Mesenteric fat pad (tissue), 1 donor: ENCODE measurements around the gene CADM1. TPM values are rescaled to one million over a fixed set of nuclear protein-coding genes. Genes with fewer than 3 reads are reported as not detected.

ENCODE experiments used
- DNase-seq: peaks from one replicate; pipeline ENCODE4 v3.0.0-alpha.2; 2020; ENCODE audit warnings: low spot score
- total RNA-seq: library from RNA; stranded (reverse); fragmentation: NEBNext Ultra II Directional; extraction: Animal tissue kit (Norgen Biotek cat#: 25700); gene quantifications from one replicate; pipeline ENCODE4 v1.2.1, GENCODE V29; 2021
- donor health status: DM: yes; HTN: yes; CAD: no.

The CADM1 gene
- total RNA-seq, 1 donor from 2014 or later, result 14.8 TPM

DNA sequence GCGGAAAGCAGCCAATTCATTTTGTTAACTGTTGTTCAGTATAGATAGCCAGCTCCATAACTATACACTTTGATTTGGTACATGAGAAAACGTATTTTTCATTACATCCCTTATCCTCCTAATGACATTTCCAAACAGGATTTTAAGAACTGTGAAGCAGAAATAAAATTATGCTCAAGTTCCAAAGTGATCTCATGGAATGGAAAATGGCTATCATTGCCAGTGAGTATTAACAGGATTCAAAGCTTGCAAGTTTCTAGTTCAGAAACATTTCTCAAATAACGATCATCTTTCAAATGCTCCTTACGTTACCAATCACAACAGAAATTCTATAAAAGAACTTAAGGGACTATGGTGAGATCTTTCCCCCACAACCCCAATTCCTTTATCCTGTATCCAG is 53.7 kb downstream of the CADM1 start:
- DNase-seq, result no peak

DNA sequence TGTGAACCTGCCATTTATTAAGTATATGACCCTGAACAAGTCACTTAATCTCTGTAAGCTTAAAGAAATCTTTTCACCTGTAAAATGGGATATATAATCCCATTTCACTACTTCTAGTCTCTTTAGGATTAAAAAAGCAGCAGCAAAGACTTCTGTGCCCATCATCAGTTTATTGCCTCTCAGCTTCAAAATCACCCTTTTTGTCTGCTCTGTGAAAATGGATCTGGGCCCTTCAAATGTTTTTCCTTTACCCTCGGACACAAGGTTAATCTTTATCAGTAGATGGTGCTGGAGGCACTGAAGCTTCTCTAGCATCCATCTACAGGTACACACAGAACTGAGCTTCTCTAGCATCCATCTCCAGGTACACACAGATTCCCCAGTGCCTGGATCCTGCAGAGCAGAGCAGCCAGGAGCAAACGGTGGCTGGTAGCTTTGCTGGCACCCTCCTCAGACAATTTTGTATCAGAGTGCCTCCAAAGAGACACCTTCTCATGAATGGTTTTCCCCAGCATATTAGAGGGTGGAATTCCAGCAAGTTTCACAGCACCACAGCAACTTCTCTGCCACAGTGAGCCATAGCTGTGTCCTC is 56.8 kb downstream of the CADM1 start:
- DNase-seq, result no peak

- DNase-seq, result no peak
These were observed 58.0 kb downstream of the CADM1 start for GRCh38 chr11:115446214-115446613.

DNA sequence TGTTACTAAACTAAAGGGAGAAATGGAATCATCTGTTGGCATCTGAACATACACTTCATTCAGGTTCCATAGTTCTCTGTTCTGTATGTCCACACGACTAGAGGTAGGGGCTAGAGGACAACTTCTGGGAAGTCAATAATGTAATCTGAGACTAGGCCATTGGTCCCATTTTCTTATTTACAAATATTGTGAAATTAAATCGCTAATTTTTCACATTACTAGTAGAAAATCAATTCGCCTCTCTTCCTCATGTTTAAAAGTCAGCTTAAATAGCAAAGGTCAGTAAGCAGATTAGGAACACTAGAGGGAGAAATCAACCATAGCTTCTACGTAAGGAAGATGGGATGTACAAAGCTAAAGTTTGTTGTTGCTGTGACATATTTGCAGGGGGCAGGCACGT is 59.7 kb downstream of the CADM1 start:
- no peak for DNase-seq

DNA sequence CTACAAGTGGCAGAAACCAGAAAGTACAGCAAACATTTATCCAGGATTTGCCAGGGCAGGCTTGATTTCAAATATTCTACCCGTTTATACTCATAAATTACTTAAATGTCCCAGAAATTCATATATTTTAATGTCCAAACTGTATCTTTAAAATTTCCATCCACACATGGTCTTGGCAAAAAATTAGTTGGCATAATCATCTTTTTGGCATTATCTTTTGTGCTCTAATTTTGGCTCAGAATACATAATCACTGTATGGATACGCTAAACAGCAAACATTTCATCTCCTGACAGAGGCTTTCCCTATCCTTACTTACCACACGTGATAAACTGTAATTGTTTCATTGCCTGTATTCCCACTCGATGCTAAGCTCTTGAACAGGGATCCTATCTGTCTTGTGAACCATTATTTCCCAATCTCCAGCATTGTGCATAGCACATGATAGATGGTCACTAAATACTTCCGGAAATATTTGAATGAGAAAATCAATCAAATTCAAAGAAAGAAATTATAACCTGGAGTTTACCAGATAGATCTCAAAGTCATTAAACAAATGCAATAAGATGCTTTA is 64.2 kb downstream of the CADM1 start:
- DNase-seq, result no peak

DNA sequence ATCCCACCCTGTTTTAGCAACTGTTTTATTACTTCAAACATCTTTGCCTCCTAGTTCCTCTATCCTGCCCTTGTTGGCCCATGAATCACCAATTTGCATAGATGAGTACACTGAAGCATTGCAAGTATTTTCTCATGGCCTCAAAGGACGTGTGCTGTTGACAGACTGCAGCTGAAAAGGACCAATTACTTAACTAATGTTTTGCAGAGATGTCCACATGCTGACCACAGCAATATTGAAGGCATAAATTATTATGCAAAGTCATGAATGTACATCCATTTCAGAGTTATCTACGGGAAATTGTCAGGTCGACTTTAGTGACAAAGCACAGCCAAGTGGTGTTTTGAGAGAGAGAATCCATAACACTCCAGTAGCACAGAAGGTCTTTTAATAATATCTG is 64.8 kb downstream of the CADM1 start:
- DNase-seq, result no peak

GRCh38 chr11:115437902-115438575 is 66.2 kb downstream of the CADM1 start:
- no peak for DNase-seq

GRCh38 chr11:115430345-115430744 is 73.9 kb downstream of the CADM1 start:
- DNase-seq, result no peak

DNA sequence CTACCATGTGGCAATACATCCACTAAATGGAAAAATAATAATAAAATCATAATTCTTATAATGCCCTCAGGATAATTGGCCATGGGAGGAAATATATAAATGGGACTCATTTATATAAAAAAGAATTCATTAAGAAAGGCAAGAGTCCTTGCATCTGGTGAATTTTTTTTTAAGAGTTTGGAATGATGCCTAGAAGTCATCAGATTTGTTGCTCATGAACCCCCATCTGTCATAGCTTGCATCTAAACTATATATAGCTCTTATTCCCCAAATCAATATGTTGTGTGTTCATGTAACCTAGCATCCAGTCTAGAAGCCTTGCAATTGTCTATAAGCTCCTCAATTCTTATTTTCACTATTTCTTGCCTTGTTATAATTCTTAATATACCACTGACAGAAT is 75.9 kb downstream of the CADM1 start:
- no peak for DNase-seq

- DNase-seq, result no peak
These were observed 78.4 kb downstream of the CADM1 start for GRCh38 chr11:115425816-115426215.

GRCh38 chr11:115425250-115425649 is 79.0 kb downstream of the CADM1 start:
- no peak for DNase-seq

GRCh38 chr11:115423728-115424459 is 80.3 kb downstream of the CADM1 start:
- DNase-seq, result no peak

DNA sequence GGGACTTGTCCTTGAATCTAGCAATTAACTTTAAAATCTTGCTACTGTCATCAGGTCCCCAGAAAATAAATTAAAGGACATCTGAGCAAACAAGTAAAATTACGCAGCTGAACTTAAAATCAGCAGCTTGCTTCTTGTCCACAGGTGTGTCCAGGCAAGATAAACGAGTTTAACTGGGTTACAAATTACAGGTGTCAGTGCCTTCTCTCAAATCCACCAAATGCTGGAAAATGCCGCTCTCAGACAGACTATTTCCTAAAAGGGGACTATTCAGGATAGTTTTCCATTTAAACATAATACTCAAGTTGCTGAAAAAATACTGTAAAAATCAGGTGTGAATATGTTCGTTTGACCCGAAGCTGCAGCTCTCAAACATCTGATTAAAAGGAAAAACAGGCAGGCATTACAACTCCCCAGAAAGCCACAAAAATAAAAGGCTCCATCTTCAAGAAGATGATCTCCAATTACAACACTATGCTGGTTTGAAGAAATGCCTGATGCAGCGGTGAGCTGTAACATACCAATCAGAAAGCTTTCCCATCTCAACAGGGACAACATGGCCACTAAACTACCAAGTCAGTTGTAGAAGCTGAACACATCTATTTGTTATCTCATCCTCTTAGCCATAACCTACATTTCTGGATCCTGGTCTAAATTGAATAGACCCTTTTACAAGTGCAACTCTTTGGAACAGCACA is 82.1 kb downstream of the CADM1 start:
- no peak for DNase-seq

GRCh38 chr11:115421352-115421991 is 82.7 kb downstream of the CADM1 start:
- DNase-seq, result no peak

DNA sequence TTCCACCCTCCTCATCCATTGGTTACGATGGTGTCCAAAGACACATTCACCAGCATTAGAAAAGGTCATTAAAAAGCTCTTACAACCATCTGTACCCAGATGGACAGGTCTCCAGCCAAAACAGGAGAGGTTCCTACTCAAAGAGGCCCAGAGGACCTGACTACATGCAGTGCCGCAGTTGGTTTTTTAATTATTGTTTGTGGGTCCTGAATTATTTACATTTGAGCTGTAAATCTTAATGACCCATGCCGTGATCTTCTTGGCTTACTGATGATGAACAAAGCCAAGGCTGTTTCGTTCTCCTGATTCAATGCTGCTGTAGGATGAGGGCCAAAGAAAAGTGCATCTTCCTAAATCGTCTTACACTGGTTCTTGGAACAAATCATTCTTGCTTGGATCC is 83.7 kb downstream of the CADM1 start:
- DNase-seq, result no peak

- no peak for DNase-seq
These were observed 85.6 kb downstream of the CADM1 start for GRCh38 chr11:115418626-115419025.

GRCh38 chr11:115418081-115418480 is 86.1 kb downstream of the CADM1 start:
- DNase-seq, result no peak

GRCh38 chr11:115411120-115411519 is 93.1 kb downstream of the CADM1 start:
- DNase-seq, result no peak

- no peak for DNase-seq
These were observed 94.5 kb downstream of the CADM1 start for GRCh38 chr11:115409691-115410220.

DNA sequence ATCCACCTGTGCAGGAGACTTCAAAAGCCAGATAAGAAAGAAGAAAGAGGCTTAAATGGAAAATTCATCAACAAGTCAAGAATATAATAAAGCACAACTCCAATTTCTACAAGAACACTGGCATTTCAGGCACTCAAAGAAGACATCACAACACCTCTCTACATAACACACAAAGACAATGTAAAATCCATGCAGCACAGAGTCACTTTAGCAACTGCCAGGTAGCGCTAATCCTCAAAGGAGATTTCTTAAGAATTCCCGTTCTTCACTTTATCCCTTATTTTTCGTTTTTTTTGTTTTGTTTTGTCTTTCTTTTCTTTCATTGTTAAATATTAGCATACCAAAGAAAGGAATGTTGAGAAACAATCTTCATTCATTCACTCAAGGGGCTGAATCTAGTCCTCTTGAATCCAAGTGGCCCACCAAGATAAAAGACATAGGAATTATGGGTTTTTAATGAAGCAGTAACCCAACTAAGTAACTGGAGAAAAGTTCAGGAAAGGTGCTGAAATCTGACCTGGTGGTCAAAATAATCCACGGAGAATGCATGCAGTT is 95.0 kb downstream of the CADM1 start:
- no peak for DNase-seq
